Gastrocnemius medialis (tissue), 4 donors: Measurements from ENCODE around the gene CFAP46.

Source experiments
- POLR2A ChIP-seq, 2 donors: fragments of 450-650 bp; IDR thresholded peaks; one replicate each; pipeline ENCODE4 v1.6.1; 2017; ENCODE audit warnings: antibody characterized with exemption in 2 of 2, mild to moderate bottlenecking in 2 of 2, moderate library complexity in 2 of 2
- TF ChIP-seq, protein P1 (sequence below), 5 experiments: fragments of 450-650 bp in 3 of 5; fragments of 200-600 bp in 2 of 5; sonication (generic) in 2 of 5; IDR thresholded peaks in 4 of 5; conservative IDR thresholded peaks in 1 of 5; 1 replicate in 4 of 5; 2 replicates in 1 of 5; pipeline ENCODE4 v1.5.1; 2016 to 2019; ENCODE audit warnings: antibody characterized with exemption in 5 of 5, mild to moderate bottlenecking in 3 of 5, moderate library complexity in 3 of 5

DNA sequence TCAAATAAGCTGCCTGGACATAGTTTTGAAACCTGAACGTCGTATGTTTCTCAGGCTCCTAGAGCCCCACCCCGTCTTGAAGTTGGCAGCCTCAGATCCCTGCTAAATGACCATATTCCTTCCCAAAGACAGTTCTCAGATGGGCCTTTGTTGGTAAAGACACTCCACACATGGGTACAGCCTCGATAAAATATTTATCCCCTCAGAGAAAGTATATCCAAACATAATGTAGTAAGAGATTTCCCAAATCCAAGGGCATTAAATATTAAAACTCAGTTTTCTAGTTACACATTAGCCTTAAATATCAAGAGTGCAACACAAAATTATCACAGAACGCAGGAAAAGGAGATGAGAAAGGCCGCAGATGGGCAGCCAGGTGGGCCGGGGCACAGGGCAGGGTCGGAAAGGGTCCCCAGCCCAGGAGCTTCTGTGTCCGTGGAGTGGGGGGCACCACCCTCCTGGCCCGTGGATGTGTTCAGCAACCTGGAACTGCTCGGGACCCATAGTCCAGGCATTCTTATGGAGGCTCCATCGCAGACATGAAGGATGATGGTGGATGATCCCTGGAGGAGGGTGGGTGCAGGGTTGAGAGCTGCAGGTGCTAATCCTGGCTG, 1.5 kb upstream of the CFAP46 start:
- TF ChIP-seq, protein P1, sequence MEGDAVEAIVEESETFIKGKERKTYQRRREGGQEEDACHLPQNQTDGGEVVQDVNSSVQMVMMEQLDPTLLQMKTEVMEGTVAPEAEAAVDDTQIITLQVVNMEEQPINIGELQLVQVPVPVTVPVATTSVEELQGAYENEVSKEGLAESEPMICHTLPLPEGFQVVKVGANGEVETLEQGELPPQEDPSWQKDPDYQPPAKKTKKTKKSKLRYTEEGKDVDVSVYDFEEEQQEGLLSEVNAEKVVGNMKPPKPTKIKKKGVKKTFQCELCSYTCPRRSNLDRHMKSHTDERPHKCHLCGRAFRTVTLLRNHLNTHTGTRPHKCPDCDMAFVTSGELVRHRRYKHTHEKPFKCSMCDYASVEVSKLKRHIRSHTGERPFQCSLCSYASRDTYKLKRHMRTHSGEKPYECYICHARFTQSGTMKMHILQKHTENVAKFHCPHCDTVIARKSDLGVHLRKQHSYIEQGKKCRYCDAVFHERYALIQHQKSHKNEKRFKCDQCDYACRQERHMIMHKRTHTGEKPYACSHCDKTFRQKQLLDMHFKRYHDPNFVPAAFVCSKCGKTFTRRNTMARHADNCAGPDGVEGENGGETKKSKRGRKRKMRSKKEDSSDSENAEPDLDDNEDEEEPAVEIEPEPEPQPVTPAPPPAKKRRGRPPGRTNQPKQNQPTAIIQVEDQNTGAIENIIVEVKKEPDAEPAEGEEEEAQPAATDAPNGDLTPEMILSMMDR (IDR thresholded peaks at IDR 0.05 in 4 of 5, conservative IDR thresholded peaks at IDR 0.05 in 1 of 5) = no peak
- no peak for TF ChIP-seq POLR2A (IDR thresholded peaks at IDR 0.05)
